ENCODE results near the gene MAN1A1.

The MAN1A1 gene

DNA sequence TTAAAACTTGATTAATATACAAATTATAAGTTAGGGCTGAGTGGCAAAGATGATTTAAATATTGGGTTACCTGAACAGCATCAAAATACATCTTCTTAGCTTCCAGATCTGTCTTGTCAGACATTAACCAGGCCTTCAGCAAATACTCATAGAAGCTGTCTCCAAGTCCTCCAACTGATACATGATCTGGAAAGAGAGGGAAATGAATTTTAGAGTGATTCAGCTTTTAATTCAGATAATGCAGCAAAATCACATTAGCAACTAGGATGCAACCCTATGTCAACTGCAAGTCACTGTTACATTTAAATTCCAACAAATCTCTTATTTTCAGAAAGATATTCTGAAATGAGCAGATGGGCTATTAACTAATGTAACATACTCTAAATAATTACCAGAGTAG lies 155.9 kb downstream of the MAN1A1 start:
- Histone ChIP-seq H3K9me2 (replicated peaks; ENCODE audit: control insufficient read depth, low read length) (no peaks in the 10 kb centered on the region), H3F3A (ENCODE audit: control insufficient read depth, insufficient read depth) (no peaks in the 10 kb centered on the region), H3K4me2 (ENCODE audit: low read length) (no peak overlapping the region), H3K27me3 (ENCODE audit: control insufficient read depth, low read length) (no peaks in the 10 kb centered on the region), H3K4me3 (ENCODE audit: low read length) (no peak overlapping the region), H4K20me1 (ENCODE audit: control insufficient read depth, insufficient read depth, low read depth, low read length) (no peaks in the 10 kb centered on the region), H3K79me2 (ENCODE audit: control insufficient read depth, low read length) (no peaks in the 10 kb centered on the region), H3K4me1 (ENCODE audit: control insufficient read depth, low read length) (no peaks in the 10 kb centered on the region), H3K9me3 (ENCODE audit: control insufficient read depth, insufficient read depth, low read length) (no peaks in the 10 kb centered on the region), H3K36me3 (ENCODE audit: control insufficient read depth, low read length) (no peaks in the 10 kb centered on the region), H3K27ac (ENCODE audit: low read depth, low read length) (no peak overlapping the region)
- no peak for TF ChIP-seq EZH2phosphoT487 (IDR thresholded peaks at IDR 0.05; ENCODE audit: borderline replicate concordance, low read length)
- TF ChIP-seq, protein P1, sequence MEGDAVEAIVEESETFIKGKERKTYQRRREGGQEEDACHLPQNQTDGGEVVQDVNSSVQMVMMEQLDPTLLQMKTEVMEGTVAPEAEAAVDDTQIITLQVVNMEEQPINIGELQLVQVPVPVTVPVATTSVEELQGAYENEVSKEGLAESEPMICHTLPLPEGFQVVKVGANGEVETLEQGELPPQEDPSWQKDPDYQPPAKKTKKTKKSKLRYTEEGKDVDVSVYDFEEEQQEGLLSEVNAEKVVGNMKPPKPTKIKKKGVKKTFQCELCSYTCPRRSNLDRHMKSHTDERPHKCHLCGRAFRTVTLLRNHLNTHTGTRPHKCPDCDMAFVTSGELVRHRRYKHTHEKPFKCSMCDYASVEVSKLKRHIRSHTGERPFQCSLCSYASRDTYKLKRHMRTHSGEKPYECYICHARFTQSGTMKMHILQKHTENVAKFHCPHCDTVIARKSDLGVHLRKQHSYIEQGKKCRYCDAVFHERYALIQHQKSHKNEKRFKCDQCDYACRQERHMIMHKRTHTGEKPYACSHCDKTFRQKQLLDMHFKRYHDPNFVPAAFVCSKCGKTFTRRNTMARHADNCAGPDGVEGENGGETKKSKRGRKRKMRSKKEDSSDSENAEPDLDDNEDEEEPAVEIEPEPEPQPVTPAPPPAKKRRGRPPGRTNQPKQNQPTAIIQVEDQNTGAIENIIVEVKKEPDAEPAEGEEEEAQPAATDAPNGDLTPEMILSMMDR (IDR thresholded peaks at IDR 0.05; ENCODE audit: low read depth, low read length, poor library complexity, severe bottlenecking), result no peak

DNA sequence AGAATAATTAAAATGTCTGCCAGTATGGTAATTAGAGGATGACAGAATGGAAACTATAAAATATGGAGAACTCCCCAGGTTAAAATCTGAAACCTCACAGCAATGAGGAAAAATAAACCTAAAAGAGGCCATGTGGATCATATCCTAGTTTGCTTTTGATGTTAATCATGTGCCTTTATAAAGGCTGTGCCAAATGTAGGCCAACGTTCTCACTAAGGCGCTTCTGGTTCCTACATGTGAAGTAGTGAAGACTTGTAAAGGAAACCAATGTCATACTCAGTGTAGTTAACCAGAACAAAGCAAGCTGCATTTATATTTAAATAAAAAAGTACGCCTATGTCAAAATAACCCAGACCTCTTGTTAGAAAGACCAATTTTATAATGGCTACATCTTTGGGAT lies 157.4 kb downstream of the MAN1A1 start:
- H3K79me2 ChIP-seq (ENCODE audit: control insufficient read depth, low read length), result no peaks in the 10 kb centered on the region
- H3F3A ChIP-seq (ENCODE audit: control insufficient read depth, insufficient read depth), result no peaks in the 10 kb centered on the region
- no peak overlapping the region for H3K4me2 ChIP-seq (ENCODE audit: low read length)
- H4K20me1 ChIP-seq (ENCODE audit: control insufficient read depth, insufficient read depth, low read depth, low read length), result no peaks in the 10 kb centered on the region
- no peaks in the 10 kb centered on the region for H3K36me3 ChIP-seq (ENCODE audit: control insufficient read depth, low read length)
- H3K9me2 ChIP-seq (replicated peaks; ENCODE audit: control insufficient read depth, low read length), result no peaks in the 10 kb centered on the region
- H3K4me1 ChIP-seq (ENCODE audit: control insufficient read depth, low read length), result no peaks in the 10 kb centered on the region
- TF ChIP-seq, protein P1 (IDR thresholded peaks at IDR 0.05; ENCODE audit: low read depth, low read length, poor library complexity, severe bottlenecking), result no peak
- no peak for TF ChIP-seq EZH2phosphoT487 (IDR thresholded peaks at IDR 0.05; ENCODE audit: borderline replicate concordance, low read length)
- H3K4me3 ChIP-seq (ENCODE audit: low read length), result no peak overlapping the region
- H3K27me3 ChIP-seq (ENCODE audit: control insufficient read depth, low read length), result no peaks in the 10 kb centered on the region
- H3K9me3 ChIP-seq (ENCODE audit: control insufficient read depth, insufficient read depth, low read length), result no peaks in the 10 kb centered on the region
- H3K27ac ChIP-seq (ENCODE audit: low read depth, low read length), result no peak overlapping the region

DNA sequence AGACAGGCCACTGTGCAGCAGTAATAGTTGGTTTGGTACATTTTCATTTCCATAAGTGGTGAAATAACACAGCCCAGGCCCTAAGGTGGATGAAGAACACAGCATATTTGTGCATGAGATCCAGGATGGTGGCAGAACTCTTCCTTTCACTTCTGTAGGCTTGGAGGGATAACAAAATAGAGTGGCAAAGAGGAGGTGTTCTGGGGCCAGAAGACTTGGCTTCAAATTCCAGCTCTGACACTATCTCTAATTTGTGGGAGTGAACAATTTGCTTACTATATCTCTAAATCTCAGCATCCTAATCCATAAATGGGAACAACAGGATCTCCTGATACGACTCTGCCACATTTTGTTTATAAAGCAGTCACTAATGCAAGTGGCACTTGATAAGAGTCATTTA lies 159.4 kb downstream of the MAN1A1 start:
- TF ChIP-seq, protein P1 (IDR thresholded peaks at IDR 0.05; ENCODE audit: low read depth, low read length, poor library complexity, severe bottlenecking), result no peak
- TF ChIP-seq EZH2phosphoT487 (IDR thresholded peaks at IDR 0.05; ENCODE audit: borderline replicate concordance, low read length), result no peak
- H3K4me2 ChIP-seq (ENCODE audit: low read length), result no peak overlapping the region

DNA sequence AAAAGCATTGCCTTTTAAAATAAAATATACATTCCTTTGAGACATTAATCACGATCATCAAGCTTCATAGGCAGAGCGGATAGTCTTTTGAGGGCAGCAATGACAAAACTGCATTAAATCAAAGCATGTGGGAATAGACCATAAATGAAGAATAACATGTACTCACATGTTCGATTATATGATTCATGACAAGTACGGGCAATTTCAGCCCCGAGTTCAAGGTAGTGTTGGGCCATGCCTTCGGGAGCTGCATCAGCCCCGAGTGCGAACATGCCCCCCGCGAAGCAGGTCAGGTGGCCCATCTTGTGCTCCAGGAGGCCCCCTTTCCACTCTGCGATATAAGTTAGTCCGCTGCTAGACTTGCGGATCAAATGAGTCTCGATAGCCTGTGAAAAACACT lies 160.1 kb downstream of the MAN1A1 start:
- TF ChIP-seq EZH2phosphoT487 (IDR thresholded peaks at IDR 0.05; ENCODE audit: borderline replicate concordance, low read length), result no peak
- TF ChIP-seq, protein P1 (IDR thresholded peaks at IDR 0.05; ENCODE audit: low read depth, low read length, poor library complexity, severe bottlenecking), result no peak
- Histone ChIP-seq H3F3A (ENCODE audit: control insufficient read depth, insufficient read depth) (no peaks in the 10 kb centered on the region), H4K20me1 (ENCODE audit: control insufficient read depth, insufficient read depth, low read depth, low read length) (no peaks in the 10 kb centered on the region), H3K27ac (ENCODE audit: low read depth, low read length) (no peak overlapping the region), H3K27me3 (ENCODE audit: control insufficient read depth, low read length) (no peaks in the 10 kb centered on the region), H3K9me2 (replicated peaks; ENCODE audit: control insufficient read depth, low read length) (no peaks in the 10 kb centered on the region), H3K36me3 (ENCODE audit: control insufficient read depth, low read length) (no peaks in the 10 kb centered on the region), H3K4me1 (ENCODE audit: control insufficient read depth, low read length) (no peaks in the 10 kb centered on the region), H3K9me3 (ENCODE audit: control insufficient read depth, insufficient read depth, low read length) (no peaks in the 10 kb centered on the region), H3K79me2 (ENCODE audit: control insufficient read depth, low read length) (no peaks in the 10 kb centered on the region), H3K4me2 (ENCODE audit: low read length) (no peak overlapping the region), H3K4me3 (ENCODE audit: low read length) (no peak overlapping the region)

More for the DNA sequence above, 159.4 kb downstream of the MAN1A1 start:
- no peaks in the 10 kb centered on the region for H3K4me1 ChIP-seq (ENCODE audit: control insufficient read depth, low read length)
- no peaks in the 10 kb centered on the region for H3F3A ChIP-seq (ENCODE audit: control insufficient read depth, insufficient read depth)
- no peaks in the 10 kb centered on the region for H3K79me2 ChIP-seq (ENCODE audit: control insufficient read depth, low read length)
- no peaks in the 10 kb centered on the region for H3K9me2 ChIP-seq (replicated peaks; ENCODE audit: control insufficient read depth, low read length)
- H4K20me1 ChIP-seq (ENCODE audit: control insufficient read depth, insufficient read depth, low read depth, low read length), result no peaks in the 10 kb centered on the region
- no peak overlapping the region for H3K4me3 ChIP-seq (ENCODE audit: low read length)
- no peaks in the 10 kb centered on the region for H3K27me3 ChIP-seq (ENCODE audit: control insufficient read depth, low read length)
- H3K36me3 ChIP-seq (ENCODE audit: control insufficient read depth, low read length), result no peaks in the 10 kb centered on the region
- no peaks in the 10 kb centered on the region for H3K9me3 ChIP-seq (ENCODE audit: control insufficient read depth, insufficient read depth, low read length)
- H3K27ac ChIP-seq (ENCODE audit: low read depth, low read length), result no peak overlapping the region
